HG03460 (cell line): ENCODE measurements around the gene RABGAP1L.

Experiments
- ATAC-seq: cut with Tn5 transposase; IDR thresholded peaks from one replicate; pipeline ENCODE4 v1.9.1; 2021; ENCODE audit not compliant: unreplicated experiment

RABGAP1L gene

DNA sequence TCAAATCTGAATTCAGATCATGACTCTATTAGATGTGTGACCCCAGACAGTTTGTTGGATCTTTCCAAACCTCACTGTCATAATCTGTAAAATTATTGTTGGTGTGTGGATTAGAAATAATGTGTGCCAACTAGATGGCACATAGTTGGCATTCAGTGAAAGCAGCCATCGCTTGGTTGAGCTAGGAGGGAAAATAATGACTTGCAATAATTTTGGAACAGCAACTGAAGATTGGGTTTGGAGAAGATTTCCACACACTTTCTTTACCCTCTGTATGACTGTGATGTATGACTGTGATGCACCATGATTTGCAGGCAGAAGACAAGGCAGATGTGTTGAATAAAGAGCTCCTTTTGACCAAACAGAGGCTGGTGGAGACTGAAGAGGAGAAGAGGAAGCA lies 816.4 kb downstream of the RABGAP1L start:
- no peak for ATAC-seq

DNA sequence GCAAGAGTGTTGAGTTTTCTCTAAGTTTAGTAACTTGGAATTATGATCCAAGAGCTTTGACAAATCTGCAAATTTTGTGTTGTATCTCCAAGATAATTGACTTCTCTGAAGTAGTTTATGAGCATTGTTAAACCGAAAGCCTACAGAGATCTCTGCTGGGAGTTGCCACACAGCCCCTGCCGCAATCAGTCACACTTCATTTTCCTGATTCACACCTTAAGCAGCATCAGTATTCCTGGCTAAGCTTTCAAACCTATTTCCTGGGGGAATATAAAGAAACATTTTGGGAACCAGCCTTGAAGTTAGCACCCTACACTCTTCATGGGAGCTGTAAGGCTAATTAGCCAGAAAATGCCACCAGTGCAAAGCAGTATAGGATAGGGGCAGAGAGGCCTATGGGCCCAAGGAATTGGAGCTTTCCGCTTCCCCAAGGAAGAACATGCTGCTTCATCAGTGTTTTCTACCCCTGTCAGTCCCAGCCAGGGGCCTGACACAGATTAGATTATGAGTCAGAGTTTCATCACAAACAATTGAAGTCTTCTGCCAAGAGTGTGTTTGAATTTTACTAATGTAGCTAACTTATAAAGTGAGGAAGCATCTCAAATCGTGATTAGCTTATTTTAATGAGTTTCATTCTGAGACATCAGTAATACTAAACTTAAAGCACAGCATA lies 817.3 kb downstream of the RABGAP1L start:
- no peak for ATAC-seq

DNA sequence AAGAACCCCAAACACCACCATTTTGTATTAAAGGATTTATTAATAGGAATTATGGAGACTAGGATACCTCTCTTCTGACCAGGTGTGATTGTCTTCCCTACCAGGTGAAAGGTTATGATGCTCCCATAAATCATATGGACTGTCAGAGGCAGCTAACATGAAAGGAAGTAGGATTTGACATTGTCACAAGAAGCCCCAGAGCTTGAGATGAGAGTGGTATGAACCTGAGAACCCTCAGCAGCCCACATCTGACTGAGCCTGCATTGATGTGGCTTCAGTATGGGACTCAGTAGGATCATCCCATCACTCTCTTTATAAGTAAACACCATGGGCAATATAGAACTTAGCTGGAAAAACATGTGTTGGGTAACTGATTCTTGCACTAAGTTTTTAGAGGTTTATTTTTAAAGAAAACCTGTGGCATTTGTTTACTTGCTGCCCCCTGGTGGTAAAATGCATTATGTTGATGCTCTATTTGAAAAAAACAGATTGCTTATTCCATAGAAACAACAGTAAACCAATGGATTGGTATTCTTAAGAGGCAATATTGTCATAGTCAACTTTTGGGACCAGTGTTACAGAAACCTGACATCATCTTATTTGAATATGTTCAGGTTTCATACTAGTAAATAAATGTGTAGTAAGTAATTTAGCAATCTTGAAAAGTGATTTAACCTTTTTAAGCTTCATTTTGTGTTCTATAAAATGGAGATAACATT lies 823.8 kb downstream of the RABGAP1L start:
- no peak for ATAC-seq

DNA sequence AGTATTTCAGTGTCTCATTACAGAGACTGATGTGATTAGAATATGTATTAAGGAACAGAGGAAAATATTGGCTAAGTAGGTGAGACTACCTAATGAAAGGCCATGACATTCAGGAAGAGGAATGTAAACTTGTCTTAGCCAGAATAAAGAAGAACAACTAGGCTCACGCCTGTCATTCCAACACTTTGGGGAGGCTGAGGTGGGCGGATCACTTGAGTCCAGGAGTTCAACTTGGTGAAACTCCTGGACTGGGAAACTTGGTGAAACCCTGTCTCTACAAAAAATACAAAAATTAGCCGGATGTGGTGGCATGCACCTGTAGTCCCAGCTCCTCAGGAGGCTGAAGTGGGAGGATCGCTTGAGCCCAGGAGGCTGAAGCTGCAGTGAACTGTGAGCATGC lies 825.6 kb downstream of the RABGAP1L start:
- no peak for ATAC-seq

DNA sequence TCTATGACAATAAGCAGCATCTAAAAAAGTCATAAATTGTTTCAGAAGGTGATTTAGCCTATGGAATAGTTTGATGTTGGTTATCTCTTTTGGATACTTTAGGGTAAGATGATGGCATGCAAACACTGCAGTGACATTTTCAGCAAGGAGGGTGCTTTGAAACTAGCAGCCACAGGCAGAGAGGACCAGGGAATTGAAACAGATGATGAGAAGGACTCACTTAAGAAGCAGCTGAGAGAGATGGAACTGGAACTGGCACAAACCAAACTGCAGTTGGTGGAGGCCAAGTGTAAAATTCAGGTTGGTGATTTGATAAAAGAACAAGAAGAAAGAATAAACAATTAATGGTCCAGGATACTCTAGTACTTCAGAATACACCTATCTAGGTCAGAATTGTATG lies 829.2 kb downstream of the RABGAP1L start:
- no peak for ATAC-seq

DNA sequence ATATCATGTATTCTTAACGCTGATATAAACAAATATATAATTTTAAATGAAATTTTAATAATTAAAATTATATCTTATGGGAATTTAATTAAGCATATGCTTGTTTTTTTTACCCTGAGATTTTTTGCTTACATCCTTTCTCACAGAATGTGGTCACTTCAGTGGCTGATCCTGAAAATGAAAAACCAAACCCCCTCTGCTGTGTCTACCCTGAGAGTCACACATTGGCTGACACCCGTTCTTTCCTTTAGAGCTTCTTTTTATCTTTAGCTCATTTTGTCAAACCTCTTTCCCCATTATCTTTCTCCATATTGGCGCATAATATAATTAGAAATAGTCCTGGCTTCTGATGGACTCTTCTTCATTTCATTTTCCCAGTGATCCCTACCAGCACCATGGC lies 829.7 kb downstream of the RABGAP1L start:
- ATAC-seq = peak; percentile 67

DNA sequence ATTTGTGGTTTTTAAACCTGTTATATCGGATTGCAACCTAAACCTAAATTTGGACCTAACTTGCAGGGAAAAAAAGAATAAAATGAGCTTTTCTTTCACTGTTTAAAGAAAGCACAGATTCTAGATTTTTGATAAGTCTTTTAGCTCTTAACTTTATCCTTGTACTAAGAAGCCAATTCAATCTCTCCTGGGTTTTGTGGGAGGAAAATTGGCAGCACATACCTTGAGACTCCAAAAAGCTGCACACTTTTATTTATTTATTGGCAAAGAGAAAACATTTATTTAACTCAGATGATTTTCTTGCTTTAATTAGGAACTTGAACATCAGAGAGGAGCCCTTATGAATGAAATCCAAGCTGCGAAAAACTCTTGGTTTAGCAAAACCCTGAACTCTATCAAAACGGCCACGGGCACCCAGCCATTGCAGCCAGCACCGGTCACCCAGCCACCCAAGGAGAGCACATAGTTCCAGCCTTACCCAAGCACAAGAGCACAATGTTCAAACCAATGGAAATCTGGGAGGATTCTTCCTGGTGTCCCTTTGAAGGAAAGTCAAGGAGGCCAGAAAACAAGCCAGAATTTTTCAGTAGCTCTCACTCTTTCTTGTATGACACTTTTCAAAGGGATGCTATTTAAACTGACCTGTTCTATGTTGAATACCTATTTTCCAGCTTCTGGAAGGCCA lies 830.4 kb downstream of the RABGAP1L start:
- no peak for ATAC-seq

DNA sequence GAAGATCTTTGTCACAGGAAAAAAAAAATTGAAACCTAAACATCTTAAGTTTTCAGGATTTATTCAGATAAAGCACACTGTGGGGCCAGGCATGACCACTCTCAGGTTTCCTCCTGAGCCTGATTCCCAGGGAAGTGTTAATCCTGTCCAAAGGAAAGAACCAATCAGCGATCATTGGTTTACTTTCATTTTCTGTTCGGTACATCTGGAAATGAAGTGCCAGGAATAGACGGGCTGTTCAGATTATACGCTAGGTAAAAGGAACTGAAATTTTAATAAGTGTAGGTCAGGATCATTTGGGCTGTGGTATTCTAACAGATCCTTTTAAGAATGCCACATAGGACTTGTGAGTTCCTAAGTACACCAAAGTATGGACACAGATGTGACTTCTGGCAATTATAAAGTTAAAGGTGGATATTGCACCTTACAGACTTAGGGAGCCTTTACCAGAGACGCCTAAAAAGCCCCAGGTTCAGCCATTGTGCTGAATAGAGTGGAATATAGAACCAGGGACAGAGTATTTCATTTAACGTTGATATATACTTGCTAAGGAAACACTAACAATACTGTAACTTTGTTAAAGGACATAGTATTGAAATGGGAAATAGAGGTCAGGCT lies 831.2 kb downstream of the RABGAP1L start:
- peak; percentile 50 for ATAC-seq

DNA sequence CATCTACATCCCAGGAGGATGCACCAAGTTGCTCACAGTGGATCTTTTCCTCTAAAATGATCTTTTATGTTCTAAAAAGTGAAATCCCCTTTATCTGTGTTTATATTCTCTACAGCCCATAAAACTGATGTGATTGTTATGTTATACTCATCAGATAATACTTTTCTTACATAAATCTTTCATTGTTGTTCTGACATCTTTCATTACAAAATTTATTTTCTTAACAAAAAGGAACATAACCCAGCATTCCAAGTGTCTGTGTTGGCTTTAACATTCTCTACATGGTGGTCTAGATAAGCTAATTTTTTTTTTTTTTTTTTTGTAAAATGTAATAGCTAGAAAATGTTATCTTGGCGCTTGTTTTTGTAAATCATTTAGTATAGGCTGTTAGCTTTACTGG lies 832.2 kb downstream of the RABGAP1L start:
- ATAC-seq = no peak

DNA sequence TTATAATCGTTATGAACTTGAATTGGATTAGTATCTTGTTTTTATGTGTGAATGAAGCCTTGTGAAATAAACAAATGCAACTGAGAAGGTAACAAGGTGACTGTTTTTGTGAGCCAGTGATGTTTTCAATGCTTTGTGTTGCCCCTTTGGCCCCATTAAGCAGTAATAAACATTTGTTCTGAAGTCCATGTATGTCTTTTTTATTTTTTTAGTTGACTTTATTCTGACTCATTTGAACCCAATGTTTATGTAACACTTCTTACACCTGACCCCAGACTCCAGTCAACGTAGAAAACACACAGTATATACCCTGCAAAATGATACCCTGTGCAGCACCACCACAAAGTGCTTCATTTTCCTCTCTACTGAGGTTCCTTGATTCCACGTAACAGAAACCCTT lies 835.8 kb downstream of the RABGAP1L start:
- ATAC-seq = no peak

DNA sequence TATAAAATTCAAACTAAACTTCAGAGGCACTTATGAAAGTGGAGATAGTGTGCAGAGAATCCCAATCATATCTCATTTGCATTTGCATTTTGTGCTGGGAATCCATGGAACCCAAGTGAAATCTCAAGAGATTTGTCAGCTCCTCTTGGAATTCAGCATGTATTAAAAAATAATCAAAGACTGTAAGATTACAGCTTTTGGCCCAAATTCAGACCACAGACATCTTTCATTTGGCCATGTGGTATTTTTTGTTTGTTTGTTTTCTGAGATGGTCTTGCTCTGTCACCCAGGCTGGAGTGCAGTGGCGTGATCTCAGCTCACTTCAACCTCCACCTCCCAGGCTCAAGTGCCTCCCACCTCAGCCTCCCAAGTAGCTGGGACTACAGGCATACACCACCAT lies 836.6 kb downstream of the RABGAP1L start:
- no peak for ATAC-seq

DNA sequence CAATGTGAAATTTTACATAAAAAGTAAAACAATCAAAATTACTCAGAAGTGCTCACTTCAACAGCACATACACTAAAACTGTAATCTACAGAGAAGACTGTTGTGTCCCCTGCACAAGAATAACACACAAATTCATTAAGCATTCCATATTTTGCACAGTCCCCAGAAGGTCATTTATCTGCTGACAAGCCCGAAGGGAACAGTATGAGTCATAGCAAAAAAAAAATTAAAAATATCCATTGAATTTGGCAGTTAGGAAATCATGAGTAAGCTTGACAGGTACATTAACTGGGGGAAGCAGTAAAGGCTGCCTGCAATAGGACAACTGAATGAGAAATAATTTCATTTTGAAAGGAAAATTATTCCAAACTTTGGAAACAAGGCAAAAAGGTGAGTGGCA lies 837.2 kb downstream of the RABGAP1L start:
- ATAC-seq = no peak

DNA sequence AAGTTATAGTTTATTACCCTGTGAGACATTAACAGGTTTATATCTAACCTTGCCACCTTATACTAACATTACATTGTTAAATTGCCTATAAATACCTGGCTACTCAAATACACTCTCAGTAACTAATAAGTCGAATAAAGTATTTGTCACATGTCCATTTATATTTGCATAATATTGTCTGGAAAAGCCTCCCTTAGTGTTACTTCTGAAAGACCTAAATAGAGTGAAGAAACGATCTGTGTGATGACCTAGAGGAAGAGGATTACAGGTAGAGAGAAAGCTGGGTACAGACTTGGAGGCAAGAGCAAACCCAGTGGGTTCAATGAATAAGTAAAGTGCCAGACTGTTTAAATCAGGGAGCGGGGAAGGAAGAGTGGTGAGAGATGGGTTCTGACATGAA lies 837.7 kb downstream of the RABGAP1L start:
- no peak for ATAC-seq

DNA sequence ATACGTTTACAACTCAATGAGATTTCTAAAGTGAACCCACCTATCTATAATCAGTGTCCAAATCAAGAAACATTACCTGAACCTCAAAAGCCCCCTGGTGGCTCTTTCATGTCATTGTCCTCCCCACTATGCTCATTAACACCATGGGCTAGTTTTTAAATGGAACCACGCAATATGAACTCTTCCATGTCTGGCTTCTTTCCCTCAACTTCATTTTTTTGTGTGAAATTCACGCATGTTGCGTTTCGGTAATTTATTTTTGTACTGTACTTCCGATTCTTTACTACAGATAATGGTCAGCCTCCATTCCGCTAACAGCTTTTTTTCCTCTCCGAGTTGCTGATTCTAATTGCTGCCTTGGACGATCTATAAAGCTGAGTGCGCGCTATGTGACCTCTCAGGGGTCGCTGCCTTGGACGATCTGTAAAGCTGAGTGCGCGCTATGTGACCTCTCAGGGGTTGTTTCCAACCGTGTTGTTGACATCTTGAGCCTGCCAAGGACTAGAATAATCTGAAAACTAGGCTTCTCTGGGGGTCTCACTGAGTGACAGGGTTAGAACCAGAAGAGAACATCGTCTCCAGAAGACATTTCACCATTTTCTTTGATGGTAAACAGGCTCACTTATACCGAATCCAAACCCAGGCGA lies 839.4 kb downstream of the RABGAP1L start:
- ATAC-seq = peak; percentile 21

DNA sequence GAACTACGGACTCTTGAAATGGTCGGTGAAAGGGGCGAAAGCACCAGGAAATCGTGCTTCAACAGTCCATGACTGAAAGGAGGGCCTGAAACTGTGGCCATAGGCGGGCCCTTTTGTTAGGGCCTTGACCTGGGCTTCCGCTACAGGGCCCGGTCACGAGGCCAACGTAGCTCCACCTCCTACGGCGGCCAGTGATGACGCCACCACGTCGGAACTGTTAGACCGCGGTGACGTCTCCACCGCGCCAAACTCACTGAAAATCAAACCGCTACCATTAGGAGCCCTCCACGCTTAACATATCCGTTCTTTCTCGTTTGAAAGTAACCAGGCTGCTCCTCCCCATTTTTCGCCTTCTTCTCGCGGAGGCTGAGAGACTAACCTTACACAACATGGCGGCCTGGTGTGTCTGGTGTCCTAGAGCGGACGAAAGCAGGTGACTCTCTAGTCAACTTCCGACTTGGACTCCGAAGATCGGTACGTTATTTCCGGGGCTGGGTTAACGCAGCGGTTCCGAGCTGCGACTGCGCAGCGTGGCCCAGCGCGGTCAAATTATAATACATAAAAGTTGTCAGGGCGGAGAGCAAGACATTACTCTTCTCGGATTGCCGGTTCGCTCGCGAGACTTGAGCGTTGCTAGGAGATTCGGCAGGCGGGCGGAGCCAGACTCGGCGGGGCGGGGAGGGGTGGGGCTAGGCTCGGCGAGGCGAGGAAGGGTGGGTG lies 840.1 kb downstream of the RABGAP1L start:
- ATAC-seq = peak; percentile 78

DNA sequence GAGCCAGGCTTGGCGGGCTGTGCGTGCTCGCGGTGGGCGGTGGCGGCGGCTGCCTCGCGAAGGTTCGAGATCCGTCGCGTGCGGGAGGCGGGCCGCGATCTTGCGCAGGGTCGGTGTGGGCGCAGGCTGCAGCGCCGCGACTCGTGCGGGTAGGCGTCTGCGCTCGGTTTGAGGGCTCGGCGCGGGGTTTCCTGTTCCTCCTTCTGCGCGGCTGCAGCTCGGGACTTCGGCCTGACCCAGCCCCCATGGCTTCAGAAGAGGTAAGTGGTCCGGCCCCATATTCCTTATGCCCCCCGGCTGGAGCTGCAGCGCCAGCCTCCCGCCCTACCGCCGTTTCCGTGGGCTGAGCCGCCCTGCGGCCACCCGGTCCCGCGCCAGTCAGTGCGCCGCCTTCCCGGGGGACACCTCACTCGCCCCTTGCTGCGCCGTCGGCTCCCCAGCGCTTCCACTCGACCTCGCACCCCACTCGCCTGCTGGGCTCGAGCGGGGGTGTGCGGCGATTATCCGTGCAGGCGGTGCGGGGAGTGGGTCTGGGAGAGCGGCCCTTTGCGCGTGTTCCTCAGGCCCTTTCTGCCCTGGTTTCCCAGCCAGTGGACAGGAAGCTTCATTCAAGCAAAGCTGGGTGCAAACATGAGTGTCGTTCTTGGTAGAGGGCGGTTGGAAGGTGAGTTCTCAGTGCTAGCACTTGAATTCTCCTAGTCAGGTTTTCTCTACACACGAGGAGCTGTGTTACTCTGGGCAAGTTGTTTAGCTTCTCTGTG lies 840.8 kb downstream of the RABGAP1L start, which contains the start of gene CACYBP:
TSS of gene CACYBP (plus strand) at position 12 of the 761 bp plus-strand sequence. CDS start at position 246, 234 bp downstream.
- peak; percentile 9 for ATAC-seq

DNA sequence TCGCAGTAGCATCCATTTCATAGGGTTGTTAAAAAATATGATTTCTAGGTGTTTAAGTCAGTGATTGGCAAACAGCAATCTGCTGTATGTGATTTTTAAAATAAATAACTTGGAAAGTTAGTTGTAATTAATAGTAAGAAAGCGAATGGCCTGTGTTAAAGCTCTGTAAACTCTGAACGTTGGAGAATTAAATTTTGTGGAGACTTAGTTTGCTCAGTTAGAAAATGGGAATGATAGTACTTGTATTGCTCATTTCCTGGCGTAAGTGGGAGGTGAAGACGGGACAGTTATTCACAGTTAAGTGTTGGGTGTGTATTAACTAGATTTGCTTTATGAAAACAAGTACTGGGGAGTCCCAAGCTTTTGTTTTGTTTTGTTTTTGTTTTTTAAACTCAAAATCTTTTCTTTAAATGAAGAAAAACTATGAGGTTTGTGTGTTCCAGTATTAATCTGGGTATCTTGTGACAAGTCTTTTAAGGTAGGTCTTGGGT lies 841.4 kb downstream of the RABGAP1L start:
- no peak for ATAC-seq

DNA sequence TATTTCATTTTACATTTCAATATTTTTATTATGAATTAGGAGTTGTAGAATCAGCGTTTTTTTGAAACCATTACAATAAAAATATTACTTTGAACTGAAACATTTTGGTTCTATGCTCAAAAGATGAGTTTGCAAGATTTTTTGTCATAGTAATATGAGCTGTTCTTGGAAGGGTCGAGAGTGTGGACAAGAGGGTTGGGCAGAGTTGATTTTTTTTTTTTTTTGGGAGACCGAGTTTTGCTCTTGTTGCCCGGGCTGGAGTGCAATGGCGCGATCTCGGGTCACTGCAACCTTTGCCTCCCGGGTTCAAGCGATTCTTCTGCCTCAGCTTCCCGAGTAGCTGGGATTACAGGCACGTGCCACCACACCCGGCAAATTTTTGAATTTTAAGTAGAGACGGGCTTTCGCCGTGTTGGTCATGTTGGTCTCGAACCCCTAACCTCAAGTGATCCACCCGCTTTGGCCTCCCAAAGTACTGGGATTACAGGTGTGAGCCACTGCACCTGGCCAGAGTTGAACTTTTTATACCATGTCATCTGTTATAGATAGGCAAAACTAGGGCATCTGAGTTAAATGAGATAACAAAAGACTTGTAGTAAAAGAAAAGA lies 843.7 kb downstream of the RABGAP1L start:
- ATAC-seq = no peak

DNA sequence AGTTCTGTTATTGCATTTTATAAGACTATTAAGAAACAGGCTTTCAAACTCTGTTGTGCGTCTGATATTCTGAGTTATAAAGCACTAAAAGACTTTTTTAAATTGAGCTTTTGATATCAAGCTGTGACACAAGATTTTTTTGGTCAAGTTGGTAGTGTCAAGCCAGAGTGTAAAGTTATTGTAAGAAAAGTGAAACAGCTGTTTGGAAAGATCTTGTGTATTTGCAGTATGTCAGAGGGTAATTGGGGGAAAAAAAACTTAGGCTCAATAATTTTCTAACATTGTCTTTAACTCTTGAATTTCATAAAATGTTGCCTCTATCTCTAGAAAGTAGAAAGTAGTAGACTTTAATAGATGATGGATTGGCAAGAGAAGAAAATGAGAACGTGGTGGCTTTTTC lies 844.2 kb downstream of the RABGAP1L start:
- no peak for ATAC-seq
